GM18861 (cell line): Measurements from ENCODE around the gene NFAM1.

ENCODE experiments used
- ATAC-seq: cut with Tn5 transposase; IDR thresholded peaks from one replicate; pipeline ENCODE4 v1.9.1; 2021; ENCODE audit not compliant: unreplicated experiment

Gene NFAM1

DNA sequence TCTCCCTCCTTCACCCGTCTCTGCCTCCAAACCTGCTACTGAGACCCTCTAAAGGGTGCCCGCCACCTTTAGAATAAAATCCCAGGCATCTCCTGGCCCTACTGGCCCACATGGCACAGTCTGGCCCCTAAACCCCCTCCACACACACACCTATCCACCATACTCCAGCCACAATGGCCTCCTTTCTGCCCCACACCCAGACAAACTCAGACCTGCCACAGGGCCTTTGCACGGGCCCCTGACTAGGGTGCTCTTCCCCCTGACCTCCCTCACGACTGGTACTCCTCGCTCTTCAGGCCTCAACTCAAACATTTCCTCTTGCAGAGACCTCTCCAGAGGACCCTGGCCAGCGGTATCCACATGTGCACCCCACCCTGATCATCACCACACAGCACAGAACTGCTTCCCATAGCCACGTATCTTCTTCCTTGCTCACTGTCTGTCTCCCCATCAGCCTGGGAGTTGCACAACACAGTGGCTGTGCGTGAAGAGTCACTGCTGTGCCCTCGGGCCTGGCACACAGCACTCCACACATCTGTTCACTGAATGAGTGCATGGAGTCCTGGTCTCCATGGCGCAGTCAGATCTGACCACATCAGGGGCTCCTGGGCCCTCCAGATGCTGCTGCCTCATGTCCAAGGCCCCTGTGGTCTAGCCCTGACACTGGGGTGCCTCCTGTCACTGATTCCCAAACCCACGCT, 95.5 kb downstream of the NFAM1 start:
- ATAC-seq, result no peak

DNA sequence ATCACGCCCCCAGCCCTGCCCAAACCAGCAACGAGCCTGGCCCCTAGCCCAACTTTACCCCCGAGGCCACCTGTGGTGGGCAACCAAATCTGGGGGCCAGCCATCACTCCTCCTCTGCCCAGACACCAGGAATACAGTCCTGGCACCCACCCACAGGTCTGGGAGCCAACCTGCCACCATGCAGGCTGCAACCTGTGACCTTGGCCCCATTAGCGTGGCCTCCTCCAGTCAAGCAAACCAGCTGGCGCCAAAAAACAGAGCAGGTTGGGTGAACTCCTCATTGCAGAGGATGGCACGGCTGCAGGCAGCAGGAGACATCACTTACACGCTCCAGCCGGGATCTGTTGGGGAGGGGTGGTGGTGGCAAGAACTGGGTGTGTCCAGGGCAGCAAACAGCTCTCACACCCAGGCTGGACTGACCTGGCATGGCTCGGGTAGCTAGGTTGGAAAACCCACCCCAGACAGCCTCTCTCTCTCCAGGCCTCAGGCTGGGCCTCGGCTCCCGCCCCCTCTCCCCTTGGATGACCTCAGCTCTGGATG, 96.3 kb downstream of the NFAM1 start:
- ATAC-seq, result no peak

DNA sequence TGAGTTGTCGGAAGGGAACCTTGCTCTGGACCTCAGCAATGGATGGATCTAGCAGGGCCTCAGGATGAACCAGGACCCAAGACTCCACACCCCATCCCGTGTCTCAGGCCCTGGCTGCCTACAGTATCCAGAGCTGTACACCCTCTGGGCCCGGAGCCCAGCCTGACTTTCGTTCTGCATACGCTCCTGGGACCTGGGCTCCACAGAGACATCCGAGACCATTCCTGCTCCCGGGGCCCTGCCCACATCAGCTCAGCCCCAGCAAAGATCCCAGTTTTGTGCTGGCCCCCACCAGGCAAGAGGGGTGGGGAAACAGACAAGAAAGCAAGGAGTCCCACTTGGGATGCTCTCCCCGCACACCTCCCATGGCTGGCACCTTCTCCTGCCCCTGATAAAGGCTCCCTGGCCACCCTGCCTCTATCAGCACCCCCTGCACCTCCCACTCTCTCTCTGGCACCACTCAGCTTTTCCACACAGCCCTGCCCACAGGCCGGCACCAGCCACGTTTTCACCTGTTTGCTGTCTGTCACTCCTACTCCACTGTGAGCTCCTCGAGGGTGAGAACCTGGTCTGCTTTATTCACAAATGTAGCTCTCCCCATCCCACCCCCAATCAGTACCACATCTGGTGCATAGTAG, 97.2 kb downstream of the NFAM1 start:
- no peak for ATAC-seq

DNA sequence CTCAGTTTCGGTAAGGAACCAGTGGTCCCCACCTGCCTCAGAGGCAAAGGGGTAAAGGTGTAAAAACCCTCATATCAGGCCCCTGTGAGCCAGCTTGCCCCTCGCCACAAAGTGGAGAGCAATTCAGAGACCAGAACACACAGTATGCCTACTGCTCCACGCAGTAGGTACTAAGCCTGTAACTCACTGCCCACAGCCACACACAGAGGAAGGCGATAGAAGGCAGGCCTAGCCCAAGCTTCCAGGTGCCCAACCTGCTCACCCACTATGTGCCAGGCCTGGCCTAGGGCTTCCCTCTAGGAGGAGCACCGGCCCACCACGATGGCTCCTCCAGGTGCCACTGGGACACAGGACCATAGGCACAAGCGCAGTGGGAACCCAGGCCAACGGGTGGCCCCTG, 98.7 kb downstream of the NFAM1 start:
- no peak for ATAC-seq

DNA sequence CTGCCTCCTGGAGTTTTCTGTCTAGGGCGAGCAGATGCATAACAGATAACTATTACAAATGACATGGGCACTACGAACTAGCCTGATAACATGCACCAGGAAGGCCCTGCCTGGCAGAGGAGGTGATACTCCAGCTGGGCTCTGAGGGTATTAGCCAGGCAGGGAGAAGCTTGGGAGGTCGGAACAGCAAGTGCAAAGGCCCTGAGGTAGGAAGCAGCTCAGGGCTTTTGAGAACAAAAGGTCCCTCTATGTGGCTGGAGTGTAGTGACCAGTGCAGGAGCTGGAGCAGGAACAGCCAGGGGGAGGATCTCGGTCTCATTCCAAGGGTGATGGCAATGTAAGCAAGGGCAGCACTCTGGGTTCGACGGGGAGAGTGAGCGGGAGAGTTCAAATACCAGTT, 100.1 kb downstream of the NFAM1 start:
- no peak for ATAC-seq

DNA sequence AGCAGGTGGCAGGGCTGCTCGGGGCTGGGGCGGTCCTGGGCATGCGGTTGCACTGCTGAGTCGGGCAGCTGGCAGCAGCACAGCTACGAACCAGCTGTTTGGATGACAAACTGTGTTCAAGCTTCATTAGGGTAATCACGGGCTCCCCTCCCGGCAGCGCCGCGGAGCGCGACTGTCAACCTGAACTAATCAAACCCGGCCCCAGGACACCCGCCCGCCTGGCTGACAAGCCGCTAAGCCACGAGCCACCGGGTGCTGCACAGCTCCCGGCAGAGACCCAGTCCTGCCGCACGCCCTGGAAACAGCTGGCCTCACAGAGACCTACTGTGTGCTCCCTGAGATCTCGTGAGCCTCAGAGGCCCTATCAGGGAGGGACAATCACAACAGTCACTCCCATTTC, 101.2 kb downstream of the NFAM1 start:
- no peak for ATAC-seq
